Liver (tissue), 9 donors: ENCODE results near the gene VPS11. TPM values are rescaled to one million over a fixed set of nuclear protein-coding genes. Genes with fewer than 3 reads are reported as not detected.
"Not testable (repeated sequence)": the region's sequence is repeated elsewhere in the genome, so short reads cannot be mapped to it uniquely, and the experiment has no call there.

Experiments used
- DNase-seq: peaks from one replicate; pipeline ENCODE4 v3.0.0-alpha.2; 2017; ENCODE audit warnings: low spot score
- H3K27ac ChIP-seq, 2 donors: one replicate each; pipeline ENCODE4 v1.7.0; 2013; ENCODE audit warnings: inconsistent platforms in 2 of 2, low read length in 2 of 2, control low read depth in 1 of 2, low read depth in 1 of 2, mild to moderate bottlenecking in 1 of 2
- H3K27me3 ChIP-seq, 4 donors: one replicate each; pipeline versions ENCODE4 v1.6.1 to v1.7.0; 2013; ENCODE audit warnings: low read length in 3 of 4, inconsistent platforms in 1 of 4, mild to moderate bottlenecking in 1 of 4, moderate library complexity in 1 of 4; ENCODE audit not compliant: control insufficient read depth in 4 of 4, insufficient read depth in 4 of 4
- H3K36me3 ChIP-seq, 4 donors: one replicate each; pipeline versions ENCODE4 v1.6.1 to v1.7.0; 2013; ENCODE audit warnings: low read length in 3 of 4, mild to moderate bottlenecking in 3 of 4, low read depth in 1 of 4, moderate library complexity in 1 of 4; ENCODE audit not compliant: control insufficient read depth in 4 of 4, insufficient read depth in 3 of 4
- H3K4me1 ChIP-seq, 4 donors: one replicate each; pipeline versions ENCODE4 v1.6.1 to v1.7.0; 2013; ENCODE audit warnings: low read length in 3 of 4, mild to moderate bottlenecking in 3 of 4, moderate library complexity in 1 of 4; ENCODE audit not compliant: control insufficient read depth in 4 of 4, insufficient read depth in 4 of 4
- H3K4me3 ChIP-seq, 3 donors: one replicate each; pipeline versions ENCODE4 v1.6.1 to v1.7.0; 2013; ENCODE audit warnings: low read length in 3 of 3, control low read depth in 1 of 3, low read depth in 1 of 3, mild to moderate bottlenecking in 1 of 3
- H3K9ac ChIP-seq, 2 donors: one replicate each; pipeline ENCODE4 v1.7.0; 2013; ENCODE audit warnings: low read length in 2 of 2, mild to moderate bottlenecking in 2 of 2, moderate library complexity in 2 of 2, control low read depth in 1 of 2, low read depth in 1 of 2
- H3K9me3 ChIP-seq, 4 donors: one replicate each; pipeline versions ENCODE4 v1.6.1 to v1.7.0; 2013; ENCODE audit warnings: low read length in 3 of 4; ENCODE audit not compliant: control insufficient read depth in 4 of 4
- EGR1 ChIP-seq, 2 donors: IDR thresholded peaks; 2 replicates each; pipeline ENCODE4 v1.6.1; 2016 to 2018; ENCODE audit warnings: antibody characterized with exemption in 2 of 2, low read depth in 2 of 2
- FOXA1 ChIP-seq: IDR thresholded peaks from 2 replicates; pipeline ENCODE4 v1.6.1; 2016; ENCODE audit warnings: antibody characterized with exemption
- GABPA ChIP-seq, 2 donors: IDR thresholded peaks in 1 of 2; conservative IDR thresholded peaks in 1 of 2; 2 replicates each; pipeline ENCODE4 v1.6.1; 2016; ENCODE audit warnings: antibody characterized with exemption in 2 of 2, mild to moderate bottlenecking in 1 of 2, moderate library complexity in 1 of 2
- HNF4A ChIP-seq, 2 donors: conservative IDR thresholded peaks; 2 replicates each; pipeline ENCODE4 v1.6.1; 2016; ENCODE audit warnings: antibody characterized with exemption in 2 of 2, mild to moderate bottlenecking in 2 of 2
- HNF4G ChIP-seq: IDR thresholded peaks from 2 replicates; pipeline ENCODE4 v1.6.1; 2016; ENCODE audit warnings: antibody characterized with exemption
- JUND ChIP-seq, 2 donors: IDR thresholded peaks; 2 replicates each; pipeline ENCODE4 v1.6.1; 2016; ENCODE audit warnings: antibody characterized with exemption in 2 of 2
- NR2F2 ChIP-seq: IDR thresholded peaks from 2 replicates; pipeline ENCODE4 v1.6.1; 2016; ENCODE audit warnings: antibody characterized with exemption
- RAD21 ChIP-seq, 2 donors: IDR thresholded peaks; 2 replicates each; pipeline ENCODE4 v1.6.1; 2016; ENCODE audit warnings: antibody characterized with exemption in 2 of 2, mild to moderate bottlenecking in 2 of 2
- SP1 ChIP-seq: IDR thresholded peaks from 2 replicates; pipeline ENCODE4 v1.6.1; 2018; ENCODE audit warnings: antibody characterized with exemption, mild to moderate bottlenecking
- YY1 ChIP-seq: IDR thresholded peaks from 2 replicates; pipeline ENCODE4 v1.6.1; 2016; ENCODE audit warnings: antibody characterized with exemption, mild to moderate bottlenecking
- WGBS: extraction: QIAGEN DNeasy Blood & Tissue Kit; methylation state at CpG from one replicate; pipeline ENCODE4 v1.1.7; 2013; 5-methylcytosine and 5-hydroxymethylcytosine counted together
- polyA plus RNA-seq, 2 donors: library from polyadenylated mRNA; stranded (reverse) in 1 of 2; unstranded in 1 of 2; fragments of 200-250 nt in 1 of 2; fragments of >200 nt in 1 of 2; fragmentation: Nextera tagmentation in 1 of 2; extraction: Ambion mirVana in 1 of 2; gene quantifications; one replicate each; pipeline versions ENCODE4 v1.2.1 to v1.2.3, GENCODE V29; 2013 to 2015
- total RNA-seq, 2 donors: library from RNA; depleted of rRNA; stranded (reverse); fragments of >200 nt; gene quantifications; one replicate each; pipeline ENCODE4 v1.2.3, GENCODE V29; 2014
- TF ChIP-seq, protein P1 (sequence below): fragments of 150-350 bp; IDR thresholded peaks from 2 replicates; pipeline ENCODE4 v1.5.1; 2017; ENCODE audit warnings: improper control_type of control experiment, low read depth, low read length; ENCODE audit not compliant: missing input control
- TF ChIP-seq, protein P2 (sequence below): IDR thresholded peaks from 2 replicates; pipeline ENCODE4 v1.6.1; 2016; ENCODE audit warnings: antibody characterized with exemption
- TF ChIP-seq, protein P3 (sequence below): IDR thresholded peaks from 2 replicates; pipeline ENCODE4 v1.6.1; 2016; ENCODE audit warnings: antibody characterized with exemption, mild to moderate bottlenecking
- TF ChIP-seq, protein P4 (sequence below): IDR thresholded peaks from 2 replicates; pipeline ENCODE4 v1.6.1; 2016; ENCODE audit warnings: antibody characterized with exemption
- TF ChIP-seq, protein P5 (sequence below): IDR thresholded peaks from 2 replicates; pipeline ENCODE4 v1.6.1; 2016; ENCODE audit warnings: antibody characterized with exemption
- donor health status: healthy.
- donor health status: healthy.
- donor health status: healthy.
- donor health status: healthy.
- donor health status: healthy.

Gene VPS11
- total and polyA plus RNA-seq, 4 donors = 7.2 to 17.4 (median 12.2) TPM

DNA sequence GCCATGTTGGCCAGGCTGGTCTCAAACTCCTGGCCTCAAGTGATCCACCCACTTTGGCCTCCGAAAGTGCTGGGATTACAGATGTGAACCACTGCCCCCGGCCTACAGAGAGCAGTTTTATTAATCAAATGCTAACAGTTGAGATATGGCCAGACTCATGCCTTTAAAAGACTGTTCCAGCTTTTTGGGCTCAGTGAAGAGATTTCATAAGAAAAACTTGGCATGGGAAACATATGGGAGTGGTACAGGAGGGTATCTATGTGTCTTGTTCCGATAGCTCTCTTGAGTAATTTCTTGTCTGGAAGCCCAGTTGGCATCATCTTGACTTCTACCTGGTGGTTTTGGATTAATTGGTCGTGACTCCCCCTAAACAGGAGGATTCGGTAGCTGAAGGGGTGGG lies 28.7 kb upstream of the VPS11 start (continued):
- TF ChIP-seq, protein P1, sequence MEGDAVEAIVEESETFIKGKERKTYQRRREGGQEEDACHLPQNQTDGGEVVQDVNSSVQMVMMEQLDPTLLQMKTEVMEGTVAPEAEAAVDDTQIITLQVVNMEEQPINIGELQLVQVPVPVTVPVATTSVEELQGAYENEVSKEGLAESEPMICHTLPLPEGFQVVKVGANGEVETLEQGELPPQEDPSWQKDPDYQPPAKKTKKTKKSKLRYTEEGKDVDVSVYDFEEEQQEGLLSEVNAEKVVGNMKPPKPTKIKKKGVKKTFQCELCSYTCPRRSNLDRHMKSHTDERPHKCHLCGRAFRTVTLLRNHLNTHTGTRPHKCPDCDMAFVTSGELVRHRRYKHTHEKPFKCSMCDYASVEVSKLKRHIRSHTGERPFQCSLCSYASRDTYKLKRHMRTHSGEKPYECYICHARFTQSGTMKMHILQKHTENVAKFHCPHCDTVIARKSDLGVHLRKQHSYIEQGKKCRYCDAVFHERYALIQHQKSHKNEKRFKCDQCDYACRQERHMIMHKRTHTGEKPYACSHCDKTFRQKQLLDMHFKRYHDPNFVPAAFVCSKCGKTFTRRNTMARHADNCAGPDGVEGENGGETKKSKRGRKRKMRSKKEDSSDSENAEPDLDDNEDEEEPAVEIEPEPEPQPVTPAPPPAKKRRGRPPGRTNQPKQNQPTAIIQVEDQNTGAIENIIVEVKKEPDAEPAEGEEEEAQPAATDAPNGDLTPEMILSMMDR = no peak
- no peak for TF ChIP-seq SP1

DNA sequence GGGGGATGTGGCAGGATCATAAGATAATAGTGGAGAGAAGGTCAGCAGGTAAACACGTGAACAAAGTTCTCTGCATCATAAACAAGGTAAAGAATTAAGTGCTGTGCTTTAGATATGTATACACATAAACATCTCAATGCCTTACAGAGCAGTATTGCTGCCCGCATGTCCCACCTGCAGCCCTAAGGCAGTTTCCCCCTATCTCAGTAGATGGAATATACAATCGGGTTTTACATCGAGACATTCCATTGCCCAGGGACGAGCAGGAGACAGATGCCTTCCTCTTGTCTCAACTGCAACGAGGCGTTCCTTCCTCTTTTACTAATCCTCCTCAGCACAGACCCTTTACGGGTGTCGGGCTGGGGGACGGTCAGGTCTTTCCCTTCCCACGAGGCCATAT lies 28.1 kb upstream of the VPS11 start:
- not testable (repeated sequence) for H3K4me3 ChIP-seq, H3K27ac ChIP-seq, H3K9me3 ChIP-seq, H3K4me1 ChIP-seq, DNase-seq, H3K9ac ChIP-seq, H3K27me3 ChIP-seq, H3K36me3 ChIP-seq
- WGBS = 62% methylated on average over 11 of the region's 11 CpGs

DNA sequence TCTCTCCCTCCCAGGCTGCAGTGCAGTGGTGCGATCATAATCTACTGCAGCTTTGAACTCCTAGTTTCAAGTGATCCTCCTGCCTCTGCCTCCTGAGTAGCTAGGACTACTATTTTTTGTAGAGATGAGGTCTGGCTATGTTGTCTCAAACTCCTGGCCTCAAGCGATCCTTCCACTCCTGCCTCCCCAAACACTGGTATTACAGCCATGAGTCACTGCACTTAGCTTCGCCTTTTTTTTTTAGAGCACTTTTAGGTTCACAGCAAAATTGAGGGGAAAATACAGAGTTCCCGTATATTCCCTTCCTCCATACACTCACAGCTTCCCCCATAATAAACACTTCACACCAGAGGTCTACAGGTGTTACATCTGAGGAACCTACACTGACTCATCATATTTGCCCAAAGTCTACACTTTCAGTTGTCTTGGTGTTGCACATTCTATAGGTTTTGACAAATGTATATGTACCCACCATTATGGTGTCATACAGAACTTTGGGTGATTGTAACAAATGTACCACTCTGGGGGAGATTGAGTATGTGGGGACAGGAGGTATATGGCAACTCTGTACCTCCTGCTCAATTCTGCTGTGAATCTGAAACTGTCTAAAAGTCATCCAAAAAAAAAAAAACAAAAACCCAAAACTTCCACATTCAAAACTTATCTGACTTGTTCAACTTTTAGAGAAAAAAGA lies 25.6 kb upstream of the VPS11 start:
- H3K9ac ChIP-seq = no peak overlapping the region
- H3K27me3 ChIP-seq = no peaks in the 10 kb centered on the region
- no peaks in the 10 kb centered on the region for H3K9me3 ChIP-seq
- H3K27ac ChIP-seq = no peak overlapping the region
- no peak overlapping the region for H3K4me3 ChIP-seq
- WGBS = 95% methylated on average over 4 of the region's 4 CpGs
- TF ChIP-seq FOXA1 = no peak
- TF ChIP-seq YY1 = no peak
- TF ChIP-seq, protein P2, sequence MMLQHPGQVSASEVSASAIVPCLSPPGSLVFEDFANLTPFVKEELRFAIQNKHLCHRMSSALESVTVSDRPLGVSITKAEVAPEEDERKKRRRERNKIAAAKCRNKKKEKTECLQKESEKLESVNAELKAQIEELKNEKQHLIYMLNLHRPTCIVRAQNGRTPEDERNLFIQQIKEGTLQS = no peak
- TF ChIP-seq NR2F2 = no peak
- no peak for TF ChIP-seq JUND (IDR thresholded peaks at IDR 0.05)
- TF ChIP-seq GABPA (IDR thresholded peaks at IDR 0.05 in 1 of 2, conservative IDR thresholded peaks at IDR 0.05 in 1 of 2) = no peak
- TF ChIP-seq RAD21 (IDR thresholded peaks at IDR 0.05) = no peak
- H3K4me1 ChIP-seq = no peaks in the 10 kb centered on the region
- DNase-seq = no peak
- peaks cover 8 to 24% (median 15%) of the 10 kb centered on the region in 4 donors for H3K36me3 ChIP-seq

DNA sequence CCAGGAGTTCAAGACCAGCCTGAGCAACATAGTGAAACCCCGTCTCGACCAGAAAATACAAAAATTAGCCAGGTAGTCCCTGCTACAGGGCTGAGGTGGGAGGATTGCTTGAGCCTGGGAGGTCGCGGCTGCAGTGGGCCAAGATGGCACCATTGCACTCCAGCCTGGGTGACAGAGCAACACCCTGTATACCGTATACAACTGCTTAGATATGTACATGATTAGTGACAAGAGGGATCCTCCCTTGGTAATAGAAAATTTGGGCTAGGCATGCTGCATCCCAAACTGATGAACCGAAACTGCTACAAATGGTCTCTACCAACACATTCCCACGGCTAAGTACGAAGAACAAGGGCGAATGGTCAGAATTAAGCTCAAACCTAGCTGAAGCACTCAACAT lies 24.7 kb upstream of the VPS11 start:
- no peak overlapping the region for H3K4me3 ChIP-seq
- no peak overlapping the region for H3K9ac ChIP-seq
- no peaks in the 10 kb centered on the region for H3K9me3 ChIP-seq
- no peaks in the 10 kb centered on the region for H3K4me1 ChIP-seq
- no peak for DNase-seq
- 84% methylated on average over 9 of the region's 9 CpGs for WGBS
- no peaks in the 10 kb centered on the region for H3K27me3 ChIP-seq
- peaks cover 16 to 32% (median 19%) of the 10 kb centered on the region in 4 donors for H3K36me3 ChIP-seq
- H3K27ac ChIP-seq = no peak overlapping the region
- TF ChIP-seq RAD21 (IDR thresholded peaks at IDR 0.05) = no peak
- TF ChIP-seq, protein P3, sequence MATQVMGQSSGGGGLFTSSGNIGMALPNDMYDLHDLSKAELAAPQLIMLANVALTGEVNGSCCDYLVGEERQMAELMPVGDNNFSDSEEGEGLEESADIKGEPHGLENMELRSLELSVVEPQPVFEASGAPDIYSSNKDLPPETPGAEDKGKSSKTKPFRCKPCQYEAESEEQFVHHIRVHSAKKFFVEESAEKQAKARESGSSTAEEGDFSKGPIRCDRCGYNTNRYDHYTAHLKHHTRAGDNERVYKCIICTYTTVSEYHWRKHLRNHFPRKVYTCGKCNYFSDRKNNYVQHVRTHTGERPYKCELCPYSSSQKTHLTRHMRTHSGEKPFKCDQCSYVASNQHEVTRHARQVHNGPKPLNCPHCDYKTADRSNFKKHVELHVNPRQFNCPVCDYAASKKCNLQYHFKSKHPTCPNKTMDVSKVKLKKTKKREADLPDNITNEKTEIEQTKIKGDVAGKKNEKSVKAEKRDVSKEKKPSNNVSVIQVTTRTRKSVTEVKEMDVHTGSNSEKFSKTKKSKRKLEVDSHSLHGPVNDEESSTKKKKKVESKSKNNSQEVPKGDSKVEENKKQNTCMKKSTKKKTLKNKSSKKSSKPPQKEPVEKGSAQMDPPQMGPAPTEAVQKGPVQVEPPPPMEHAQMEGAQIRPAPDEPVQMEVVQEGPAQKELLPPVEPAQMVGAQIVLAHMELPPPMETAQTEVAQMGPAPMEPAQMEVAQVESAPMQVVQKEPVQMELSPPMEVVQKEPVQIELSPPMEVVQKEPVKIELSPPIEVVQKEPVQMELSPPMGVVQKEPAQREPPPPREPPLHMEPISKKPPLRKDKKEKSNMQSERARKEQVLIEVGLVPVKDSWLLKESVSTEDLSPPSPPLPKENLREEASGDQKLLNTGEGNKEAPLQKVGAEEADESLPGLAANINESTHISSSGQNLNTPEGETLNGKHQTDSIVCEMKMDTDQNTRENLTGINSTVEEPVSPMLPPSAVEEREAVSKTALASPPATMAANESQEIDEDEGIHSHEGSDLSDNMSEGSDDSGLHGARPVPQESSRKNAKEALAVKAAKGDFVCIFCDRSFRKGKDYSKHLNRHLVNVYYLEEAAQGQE = no peak
- TF ChIP-seq, protein P4, sequence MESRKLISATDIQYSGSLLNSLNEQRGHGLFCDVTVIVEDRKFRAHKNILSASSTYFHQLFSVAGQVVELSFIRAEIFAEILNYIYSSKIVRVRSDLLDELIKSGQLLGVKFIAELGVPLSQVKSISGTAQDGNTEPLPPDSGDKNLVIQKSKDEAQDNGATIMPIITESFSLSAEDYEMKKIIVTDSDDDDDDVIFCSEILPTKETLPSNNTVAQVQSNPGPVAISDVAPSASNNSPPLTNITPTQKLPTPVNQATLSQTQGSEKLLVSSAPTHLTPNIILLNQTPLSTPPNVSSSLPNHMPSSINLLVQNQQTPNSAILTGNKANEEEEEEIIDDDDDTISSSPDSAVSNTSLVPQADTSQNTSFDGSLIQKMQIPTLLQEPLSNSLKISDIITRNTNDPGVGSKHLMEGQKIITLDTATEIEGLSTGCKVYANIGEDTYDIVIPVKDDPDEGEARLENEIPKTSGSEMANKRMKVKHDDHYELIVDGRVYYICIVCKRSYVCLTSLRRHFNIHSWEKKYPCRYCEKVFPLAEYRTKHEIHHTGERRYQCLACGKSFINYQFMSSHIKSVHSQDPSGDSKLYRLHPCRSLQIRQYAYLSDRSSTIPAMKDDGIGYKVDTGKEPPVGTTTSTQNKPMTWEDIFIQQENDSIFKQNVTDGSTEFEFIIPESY = no peak
- TF ChIP-seq YY1 = no peak
- no peak for TF ChIP-seq NR2F2
- no peak for TF ChIP-seq HNF4G
- TF ChIP-seq GABPA (IDR thresholded peaks at IDR 0.05 in 1 of 2, conservative IDR thresholded peaks at IDR 0.05 in 1 of 2) = no peak
- TF ChIP-seq, protein P1 = no peak
- TF ChIP-seq HNF4A (conservative IDR thresholded peaks at IDR 0.05) = no peak
- no peak for TF ChIP-seq FOXA1
- no peak for TF ChIP-seq EGR1 (IDR thresholded peaks at IDR 0.05; ENCODE audit: low read depth in 2 of 2)
- TF ChIP-seq, protein P5, sequence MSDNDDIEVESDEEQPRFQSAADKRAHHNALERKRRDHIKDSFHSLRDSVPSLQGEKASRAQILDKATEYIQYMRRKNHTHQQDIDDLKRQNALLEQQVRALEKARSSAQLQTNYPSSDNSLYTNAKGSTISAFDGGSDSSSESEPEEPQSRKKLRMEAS = no peak
